C4-2B (cell line): ENCODE data around the gene CD96.

ENCODE experiments used
- CTCF ChIP-seq: fragments of 450-650 bp; conservative IDR thresholded peaks from 2 replicates; pipeline ENCODE4 v1.5.1; 2017; ENCODE audit warnings: mild to moderate bottlenecking
- ZFX ChIP-seq: fragments of 450-650 bp; IDR thresholded peaks from 2 replicates; pipeline ENCODE4 v1.6.1; 2017

- TF ChIP-seq CTCF (no peak), ZFX (no peak)
These were observed 120.0 kb downstream of the CD96 start for GRCh38 chr3:111662012-111662411.
